ENCODE results near the gene MAPKAPK2.

GRCh38 chr1:206651014-206651413, 33.7 kb upstream of the MAPKAPK2 start:
- TF ChIP-seq EP300 (IDR thresholded peaks at IDR 0.05): no peak
- TF ChIP-seq POLR2A (IDR thresholded peaks at IDR 0.05): no peak
- no peak for TF ChIP-seq CTCF (IDR thresholded peaks at IDR 0.05)
